Activated naive CD4-positive, alpha-beta T cell treated with anti-CD3 and anti-CD28 coated beads for 36 hours (primary cell): ENCODE data around the gene STAT3. TPM values are rescaled to one million over a fixed set of nuclear protein-coding genes. Genes with fewer than 3 reads are reported as not detected.
"Not testable (repeated sequence)": the region's sequence is repeated elsewhere in the genome, so short reads cannot be mapped to it uniquely, and the experiment has no call there.

Experiments used
- CTCF ChIA-PET: fragments of 350-600 bp; sonication (Branson Sonifier 250); formaldehyde crosslinking; loops from one replicate; lab custom pipeline; 2021; ENCODE audit warnings: antibody characterized with exemption; lab: Charles Lee
- DNase-seq: peaks from one replicate; pipeline ENCODE4 v3.0.0-alpha.2; 2020
- H3K27ac Mint-ChIP-seq: one replicate; pipeline ENCODE4 v1.8.0; 2021; ENCODE audit warnings: mild to moderate bottlenecking, mixed read lengths
- H3K27me3 Mint-ChIP-seq: one replicate; pipeline ENCODE4 v1.8.0; 2021; ENCODE audit warnings: low read depth, mixed read lengths
- H3K36me3 Mint-ChIP-seq: one replicate; pipeline ENCODE4 v1.8.0; 2021; ENCODE audit warnings: low read depth, mixed read lengths
- H3K4me1 Mint-ChIP-seq: one replicate; pipeline ENCODE4 v1.8.0; 2021; ENCODE audit warnings: low read depth, mixed read lengths
- H3K4me3 Mint-ChIP-seq: one replicate; pipeline ENCODE4 v1.8.0; 2021; ENCODE audit warnings: mild to moderate bottlenecking, moderate library complexity, mixed read lengths
- H3K9me3 Mint-ChIP-seq: one replicate; pipeline ENCODE4 v1.8.0; 2021; ENCODE audit warnings: mixed read lengths
- intact Hi-C: fragments of 100-400 bp; cut with micrococcal nuclease; formaldehyde crosslinking; loops from one replicate; pipeline ENCODE4 v1.15.1; 2023
- total RNA-seq, 2 experiments: library from RNA; stranded (reverse); gene quantifications; one replicate each; pipeline ENCODE4 v1.2.3, GENCODE V29; 2021

Gene STAT3
- total RNA-seq, 2 experiments from 2014 or later: 404 to 408 TPM

DNA sequence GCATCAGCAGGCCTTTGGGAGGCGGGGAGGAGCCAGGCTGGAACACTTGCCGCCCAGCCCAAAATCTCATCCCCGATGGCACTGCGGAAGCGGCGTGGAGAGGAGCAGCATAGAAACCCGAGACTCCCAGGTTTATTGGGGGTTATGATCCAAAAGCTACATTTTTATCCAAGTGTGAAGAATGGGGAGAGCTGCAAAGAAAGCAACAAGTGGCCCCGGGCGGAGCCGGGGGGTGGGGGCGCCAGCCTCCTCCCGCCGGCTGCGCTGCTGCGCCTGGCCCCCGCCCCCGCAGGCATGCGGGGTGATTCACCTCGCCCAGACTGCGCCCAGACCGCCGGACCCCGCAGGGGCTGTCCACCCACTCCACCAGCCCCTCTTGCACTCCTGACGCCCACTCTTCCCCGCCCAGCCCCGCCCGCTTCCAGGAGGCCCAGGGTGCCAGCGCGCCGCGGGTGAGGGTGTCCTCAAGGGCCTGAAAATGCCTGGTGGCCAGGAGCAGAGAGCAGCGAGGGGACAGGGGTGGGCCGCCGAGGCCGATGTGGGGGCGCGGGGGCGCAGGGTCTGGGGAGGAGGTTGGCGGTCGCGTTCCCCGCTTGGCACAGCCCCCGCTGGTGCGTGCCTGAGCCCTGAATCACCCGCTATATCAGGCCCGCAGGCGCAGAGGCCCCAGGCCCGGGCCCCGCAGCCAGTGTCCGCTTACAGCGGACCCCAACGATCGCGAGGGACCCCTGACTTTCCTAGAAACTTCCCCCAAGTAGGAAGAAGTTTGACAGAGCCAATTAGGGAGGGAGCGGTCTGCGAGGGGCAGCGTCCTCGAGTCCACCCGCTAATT lies 33.5 kb upstream of the STAT3 start:
- H3K9me3 Mint-ChIP-seq: no peaks in the 10 kb centered on the region
- H3K4me3 Mint-ChIP-seq: peak overlapping the region; percentile 68
- H3K4me1 Mint-ChIP-seq: peaks cover 9% of the 10 kb centered on the region
- DNase-seq: no peak
- no peaks in the 10 kb centered on the region for H3K36me3 Mint-ChIP-seq
- H3K27me3 Mint-ChIP-seq: peaks cover 20% of the 10 kb centered on the region
- CTCF ChIA-PET: interaction anchor here (1.3 to 1.8 kb wide), 5 partner anchors 9 to 199 kb away, joined by 3 to 8 read pairs (median 5); no protein-coding TSS in a partner anchor
- intact Hi-C loops: loop anchor here (5.0 to 10.0 kb wide), 2 partner anchors 36 to 253 kb away; partner anchors contain the start of genes ATP6V0A1 and PLEKHH3
- H3K27ac Mint-ChIP-seq: no peak overlapping the region

DNA sequence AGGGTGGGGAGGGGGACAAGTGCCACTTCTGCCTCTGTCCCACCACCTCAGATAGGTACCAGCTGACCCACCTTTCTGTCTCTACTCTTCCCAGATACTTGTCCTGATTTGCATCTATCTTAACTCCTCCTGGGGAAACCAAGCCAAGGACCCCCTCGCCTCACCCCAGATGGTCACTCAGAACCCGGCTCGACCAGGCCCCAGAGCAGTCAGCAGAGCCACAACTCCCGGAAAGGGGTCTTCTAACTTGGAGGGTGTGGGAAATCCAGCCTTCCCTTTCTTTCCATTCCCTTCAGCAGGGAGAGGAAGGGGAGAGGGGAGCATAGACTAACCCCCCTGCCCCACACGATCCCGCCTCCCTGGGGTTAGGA lies 32.9 kb upstream of the STAT3 start:
- peaks cover 9% of the 10 kb centered on the region for H3K4me1 Mint-ChIP-seq
- peaks cover 20% of the 10 kb centered on the region for H3K27me3 Mint-ChIP-seq
- CTCF ChIA-PET: interaction anchor here (1.4 to 1.8 kb wide), 2 partner anchors 18 to 39 kb away, joined by 3 to 4 read pairs; no protein-coding TSS in a partner anchor
- no peaks in the 10 kb centered on the region for H3K36me3 Mint-ChIP-seq
- H3K27ac Mint-ChIP-seq: no peak overlapping the region
- DNase-seq: no peak
- intact Hi-C loops: loop anchor here (5.0 to 10.0 kb wide), 2 partner anchors 36 to 254 kb away; partner anchors contain the start of genes ATP6V0A1 and PLEKHH3
- H3K9me3 Mint-ChIP-seq: no peaks in the 10 kb centered on the region
- peak overlapping the region; percentile 59 for H3K4me3 Mint-ChIP-seq

- H3K9me3 Mint-ChIP-seq, H3K4me3 Mint-ChIP-seq, H3K36me3 Mint-ChIP-seq, intact Hi-C loops, H3K27me3 Mint-ChIP-seq, DNase-seq, H3K27ac Mint-ChIP-seq: not testable (repeated sequence)
- peaks cover 20% of the 10 kb centered on the region for H3K4me1 Mint-ChIP-seq
- CTCF ChIA-PET: interaction anchor here (0.6 kb wide), 2 partner anchors 46 to 1928 kb away, joined by 3 to 5 read pairs; no protein-coding TSS in a partner anchor
These were observed 29.7 kb upstream of the STAT3 start for GRCh38 chr17:42417981-42418380.

- Mint-ChIP-seq H3K36me3 (no peaks in the 10 kb centered on the region), H3K4me1 (peaks cover 15% of the 10 kb centered on the region), H3K27me3 (no peaks in the 10 kb centered on the region), H3K4me3 (peak overlapping the region; percentile 69), H3K27ac (peak overlapping the region; percentile 72), H3K9me3 (no peaks in the 10 kb centered on the region)
- intact Hi-C loops: no loop called here
- CTCF ChIA-PET: interaction anchor here (0.6 to 2.2 kb wide), 11 partner anchors 9 to 233 kb away, joined by 3 to 20 read pairs (median 4); partner anchors contain the start of gene GHDC
- DNase-seq: peak; percentile 92
These were observed 26.6 kb upstream of the STAT3 start for GRCh38 chr17:42414704-42415409.

- Mint-ChIP-seq H3K27ac (no peak overlapping the region), H3K4me3 (no peak overlapping the region), H3K4me1 (peaks cover 15% of the 10 kb centered on the region), H3K27me3 (no peaks in the 10 kb centered on the region), H3K9me3 (no peaks in the 10 kb centered on the region), H3K36me3 (no peaks in the 10 kb centered on the region)
- CTCF ChIA-PET: interaction anchor here (0.6 to 1.7 kb wide), 6 partner anchors 11 to 110 kb away, joined by 3 to 9 read pairs (median 4); no protein-coding TSS in a partner anchor
- DNase-seq: no peak
- intact Hi-C loops: no loop called here
These were observed 25.3 kb upstream of the STAT3 start for GRCh38 chr17:42413464-42414040.

DNA sequence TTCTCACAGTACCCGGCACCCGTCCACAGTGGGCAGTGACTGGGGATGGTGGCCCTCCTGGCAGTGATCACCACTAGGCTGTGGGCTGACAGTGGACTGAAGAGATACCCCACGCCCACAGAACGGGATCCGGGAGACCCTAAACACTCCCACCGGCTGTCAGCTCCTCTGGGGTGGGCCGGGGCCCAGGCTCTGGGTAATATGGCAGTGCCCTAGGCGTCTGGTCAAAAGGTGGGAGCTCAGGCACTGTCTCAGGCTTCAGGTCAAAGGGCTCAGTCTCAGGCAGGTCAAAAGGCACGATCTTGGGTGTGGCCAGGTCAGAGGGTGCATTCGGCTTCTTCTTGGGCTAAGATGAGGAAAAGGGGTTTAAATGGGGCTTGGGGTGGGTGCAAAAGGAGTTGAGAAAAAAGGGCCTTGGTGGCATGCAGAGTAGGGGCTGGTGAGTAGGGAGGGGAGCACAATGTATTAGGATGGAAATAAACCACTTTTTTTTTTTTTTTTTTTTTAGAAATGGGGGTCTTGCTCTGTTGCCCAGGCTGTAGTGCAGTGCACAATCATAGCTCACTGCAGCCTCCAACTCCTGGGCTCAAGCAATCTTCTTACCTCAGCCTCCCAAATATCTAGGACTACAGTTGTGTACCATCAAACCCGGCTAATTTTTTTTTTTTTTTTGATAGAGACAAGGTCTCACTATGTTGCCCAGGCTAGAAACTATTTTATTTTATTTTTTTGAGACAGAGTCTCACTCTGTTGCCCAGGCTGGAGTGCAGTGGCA lies 23.9 kb upstream of the STAT3 start:
- DNase-seq: no peak
- intact Hi-C loops: no loop called here
- Mint-ChIP-seq H3K4me3 (no peak overlapping the region), H3K9me3 (no peaks in the 10 kb centered on the region), H3K4me1 (peaks cover 19% of the 10 kb centered on the region), H3K27me3 (no peaks in the 10 kb centered on the region), H3K36me3 (no peaks in the 10 kb centered on the region), H3K27ac (no peak overlapping the region)
- CTCF ChIA-PET: interaction anchor here (0.6 to 2.0 kb wide), 5 partner anchors 9 to 226 kb away, joined by 3 to 4 read pairs (median 4); partner anchors contain the start of gene STAT3

DNA sequence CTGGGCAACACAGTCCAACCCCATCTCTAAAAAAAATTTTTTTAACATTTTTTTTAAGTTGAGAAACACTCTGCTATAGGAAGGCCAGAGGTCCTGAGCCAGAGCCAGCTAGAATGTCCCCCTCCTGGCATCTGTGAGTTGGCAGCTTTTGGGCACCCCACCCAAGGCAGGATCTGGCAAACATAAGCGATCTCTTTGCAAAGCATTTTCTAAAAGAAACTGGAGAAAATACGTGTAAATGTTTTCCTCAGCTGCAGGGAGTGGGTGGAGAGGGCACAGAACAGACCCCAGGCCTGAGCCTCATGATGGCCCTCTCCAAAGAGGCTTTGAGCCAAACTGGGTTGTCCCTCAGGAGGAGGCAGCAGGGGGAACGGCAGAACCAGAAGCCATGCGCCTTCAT lies 23.1 kb upstream of the STAT3 start:
- DNase-seq: no peak
- peaks cover 19% of the 10 kb centered on the region for H3K4me1 Mint-ChIP-seq
- H3K27ac Mint-ChIP-seq: no peak overlapping the region
- CTCF ChIA-PET: interaction anchor here (0.6 to 2.0 kb wide), 3 partner anchors 8 to 116 kb away, joined by 3 to 4 read pairs (median 4); no protein-coding TSS in a partner anchor
- H3K36me3 Mint-ChIP-seq: no peaks in the 10 kb centered on the region
- intact Hi-C loops: no loop called here
- no peak overlapping the region for H3K4me3 Mint-ChIP-seq
- H3K9me3 Mint-ChIP-seq: no peaks in the 10 kb centered on the region
- no peaks in the 10 kb centered on the region for H3K27me3 Mint-ChIP-seq

GRCh38 chr17:42410319-42410685 lies 22.1 kb upstream of the STAT3 start:
- H3K4me1 Mint-ChIP-seq: peaks cover 18% of the 10 kb centered on the region
- H3K27ac Mint-ChIP-seq: no peak overlapping the region
- no peak overlapping the region for H3K4me3 Mint-ChIP-seq
- CTCF ChIA-PET: interaction anchor here (0.6 to 2.0 kb wide), 4 partner anchors 7 to 203 kb away, joined by 3 to 5 read pairs (median 4); no protein-coding TSS in a partner anchor
- intact Hi-C loops: no loop called here
- H3K27me3 Mint-ChIP-seq: no peaks in the 10 kb centered on the region
- H3K9me3 Mint-ChIP-seq: no peaks in the 10 kb centered on the region
- no peak for DNase-seq
- no peaks in the 10 kb centered on the region for H3K36me3 Mint-ChIP-seq

GRCh38 chr17:42409523-42410318 lies 21.5 kb upstream of the STAT3 start:
- no peaks in the 10 kb centered on the region for H3K27me3 Mint-ChIP-seq
- H3K27ac Mint-ChIP-seq: no peak overlapping the region
- H3K4me3 Mint-ChIP-seq: no peak overlapping the region
- CTCF ChIA-PET: interaction anchor here (0.6 to 1.4 kb wide), 4 partner anchors 97 to 189 kb away, joined by 3 to 5 read pairs (median 4); no protein-coding TSS in a partner anchor
- no peaks in the 10 kb centered on the region for H3K9me3 Mint-ChIP-seq
- intact Hi-C loops: no loop called here
- DNase-seq: no peak
- H3K36me3 Mint-ChIP-seq: no peaks in the 10 kb centered on the region
- H3K4me1 Mint-ChIP-seq: peaks cover 12% of the 10 kb centered on the region

- no peaks in the 10 kb centered on the region for H3K9me3 Mint-ChIP-seq
- intact Hi-C loops: no loop called here
- no peak overlapping the region for H3K4me3 Mint-ChIP-seq
- peaks cover 13% of the 10 kb centered on the region for H3K4me1 Mint-ChIP-seq
- CTCF ChIA-PET: interaction anchor here (1.6 to 10.4 kb wide), 3 partner anchors 15 to 119 kb away, joined by 3 to 442 read pairs (median 5); partner anchors contain the start of gene CAVIN1
- no peak for DNase-seq
- H3K27me3 Mint-ChIP-seq: no peaks in the 10 kb centered on the region
- H3K36me3 Mint-ChIP-seq: no peaks in the 10 kb centered on the region
- H3K27ac Mint-ChIP-seq: no peak overlapping the region
These were observed 19.8 kb upstream of the STAT3 start for GRCh38 chr17:42408061-42408460.
